ENCODE results near the gene B9D2.

GRCh38 chr19:41371541-41371940, 7.6 kb upstream of the B9D2 start:
- TF ChIP-seq POLR2A (IDR thresholded peaks at IDR 0.05; ENCODE audit: low read depth, low read length) (no peak), RAD21 (IDR thresholded peaks at IDR 0.05; ENCODE audit: low read length) (no peak), CTCF (conservative IDR thresholded peaks at IDR 0.05; ENCODE audit: low read depth, low read length) (no peak), CEBPB (IDR thresholded peaks at IDR 0.05; ENCODE audit: low read depth, low read length) (no peak), MAFK (IDR thresholded peaks at IDR 0.05; ENCODE audit: low read depth, low read length) (no peak), USF2 (IDR thresholded peaks at IDR 0.05; ENCODE audit: low read depth, low read length) (no peak), RFX5 (IDR thresholded peaks at IDR 0.05; ENCODE audit: low read depth, low read length) (no peak)

Measured in IMR-90 (cell line).